Naive thymus-derived CD8-positive, alpha-beta T cell (primary cell): ENCODE data around the gene PHLDB2. TPM values are rescaled to one million over a fixed set of nuclear protein-coding genes. Genes with fewer than 3 reads are reported as not detected.

Experiments used
- ATAC-seq, 2 donors: fragments of 150-1000 bp; cut with Tn5 transposase in 1 of 2; sonication (Bioruptor Pico), chemical (Tn5 transposase) in 1 of 2; 1 replicate in 1 of 2; 2 replicates in 1 of 2; pipeline ENCODE4 v1.10.0; 2021; ENCODE audit warnings: mild to moderate bottlenecking in 2 of 2, moderate library complexity in 2 of 2
- POLR2A ChIA-PET: fragments of 350-600 bp; sonication (Branson Sonifier 250); formaldehyde crosslinking; loops from one replicate; lab custom pipeline; 2021; ENCODE audit warnings: antibody characterized with exemption; lab: Charles Lee
- DNase-seq, 10 donors: peaks; one replicate each; pipeline versions ENCODE4 v3.0.0 to v3.0.0-alpha.2; 2020 to 2022
- H3K27ac Mint-ChIP-seq, 10 donors: one replicate each; pipeline ENCODE4 v1.8.0; 2020 to 2022; ENCODE audit warnings: mild to moderate bottlenecking in 10 of 10, mixed read lengths in 10 of 10, moderate library complexity in 4 of 10, inconsistent platforms in 1 of 10
- H3K27me3 Mint-ChIP-seq, 5 donors: one replicate each; pipeline ENCODE4 v1.8.0; 2021 to 2022; ENCODE audit warnings: mixed read lengths in 5 of 5
- H3K36me3 Mint-ChIP-seq, 3 donors: one replicate each; pipeline ENCODE4 v1.8.0; 2020 to 2022; ENCODE audit warnings: mixed read lengths in 3 of 3, mild to moderate bottlenecking in 2 of 3, inconsistent platforms in 1 of 3
- H3K4me1 Mint-ChIP-seq, 4 donors: one replicate each; pipeline ENCODE4 v1.8.0; 2021 to 2022; ENCODE audit warnings: mixed read lengths in 4 of 4
- H3K4me3 Mint-ChIP-seq, 10 donors: one replicate each; pipeline ENCODE4 v1.8.0; 2020 to 2022; ENCODE audit warnings: mild to moderate bottlenecking in 10 of 10, mixed read lengths in 10 of 10, moderate library complexity in 6 of 10, inconsistent platforms in 1 of 10
- H3K9me3 Mint-ChIP-seq, 9 donors: one replicate each; pipeline ENCODE4 v1.8.0; 2020 to 2022; ENCODE audit warnings: mixed read lengths in 9 of 9, mild to moderate bottlenecking in 3 of 9, inconsistent platforms in 1 of 9, moderate library complexity in 1 of 9
- polyA plus RNA-seq, 3 donors: library from polyadenylated mRNA; unstranded; fragments of 300-500 nt; fragmentation: Illumina TruSeq; gene quantifications; one replicate each; pipeline ENCODE4 v1.2.3, GENCODE V29; 2021
- total RNA-seq, 8 experiments: library from RNA in 2 of 8; stranded (reverse) in 2 of 8; gene quantifications; one replicate each; pipeline ENCODE4 v1.2.3 and lab custom pipeline; 2021 to 2026

The PHLDB2 gene
- total and polyA plus RNA-seq, 5 experiments from 2014 or later = 0.46 to 4.6 (median 2.1) TPM

DNA sequence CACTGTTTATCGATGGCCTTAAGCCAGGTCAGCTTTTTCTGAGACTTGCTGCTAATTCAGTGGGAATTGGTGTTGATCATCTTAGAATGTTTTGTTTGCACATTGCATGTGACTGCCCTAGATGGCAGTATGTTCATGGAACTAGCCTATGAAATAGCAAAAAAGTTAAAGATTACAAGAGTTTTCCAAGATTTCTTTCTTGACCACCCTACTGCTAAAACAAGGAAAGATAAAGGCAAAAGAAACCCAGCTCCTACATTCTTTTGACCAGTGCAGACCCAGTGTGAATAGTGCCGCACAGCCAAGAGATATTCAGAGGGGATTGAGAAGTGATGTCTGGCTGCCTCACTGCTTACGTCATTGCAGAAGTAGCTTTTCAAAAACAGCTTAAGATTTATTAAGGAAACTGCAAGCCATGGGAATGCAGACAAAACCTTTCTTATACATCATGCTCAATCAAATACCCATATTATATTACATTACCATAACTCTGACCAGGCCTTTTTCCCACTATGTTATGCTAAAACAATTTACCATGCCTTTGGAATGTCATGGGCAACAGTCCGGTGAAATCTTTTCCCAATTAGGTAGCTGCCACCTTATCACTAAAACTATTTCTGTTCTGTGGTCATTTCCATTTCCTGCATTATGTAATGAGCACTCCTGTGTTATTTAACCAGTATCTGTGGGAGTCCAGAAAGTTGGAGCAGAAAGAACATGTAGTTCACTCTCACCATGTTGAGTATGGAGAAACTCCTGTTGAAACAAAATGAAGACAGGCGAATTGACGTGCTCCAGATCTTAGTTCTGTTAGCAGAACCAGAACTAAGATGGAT, 6.0 kb downstream of the PHLDB2 start:
- no peak overlapping the region for H3K4me3 Mint-ChIP-seq
- peaks cover 2 to 20% (median 10%) of the 10 kb centered on the region in 4 donors for H3K4me1 Mint-ChIP-seq
- H3K36me3 Mint-ChIP-seq = no peaks in the 10 kb centered on the region
- POLR2A ChIA-PET = interaction anchor here (0.6 to 0.9 kb wide), 3 partner anchors 24 to 204 kb away, joined by 3 to 4 read pairs (median 3); no protein-coding TSS in a partner anchor
- no peak overlapping the region for H3K27ac Mint-ChIP-seq
- ATAC-seq (no peak), DNase-seq (no peak)
- H3K9me3 Mint-ChIP-seq = no peaks in the 10 kb centered on the region
- H3K27me3 Mint-ChIP-seq = peaks cover 0 to 42% (median 6%) of the 10 kb centered on the region in 5 donors

DNA sequence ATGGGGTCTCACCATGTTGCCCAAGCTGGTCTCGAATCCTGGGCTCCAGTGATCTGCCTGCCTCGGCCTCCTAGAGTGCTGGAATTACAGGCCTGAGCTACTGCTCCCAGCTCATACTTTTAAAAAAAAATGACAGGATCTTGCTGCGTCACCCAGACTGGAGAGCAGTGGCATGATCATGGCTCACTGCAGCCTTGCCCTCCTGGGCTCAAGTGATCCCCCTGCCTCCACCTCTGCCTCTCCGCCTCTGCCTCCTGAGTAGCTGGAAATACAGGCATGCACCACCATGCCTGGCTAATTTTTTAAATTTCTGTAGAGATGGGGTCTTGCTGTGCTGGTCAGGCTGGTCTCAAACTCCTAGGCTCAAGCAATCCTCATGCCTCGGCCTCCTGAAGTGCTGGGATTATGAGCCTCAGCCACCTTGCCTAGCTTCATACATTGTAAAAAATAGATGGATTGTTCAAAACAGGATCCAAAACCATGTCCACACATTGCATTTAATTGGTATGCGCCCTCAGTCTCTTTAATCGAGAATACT, 8.9 kb downstream of the PHLDB2 start:
- Mint-ChIP-seq H3K27ac (no peak overlapping the region), H3K4me3 (no peak overlapping the region), H3K4me1 (peaks cover 0 to 9% (median 0%) of the 10 kb centered on the region in 4 donors), H3K27me3 (peaks cover 0 to 16% (median 5%) of the 10 kb centered on the region in 5 donors), H3K9me3 (no peaks in the 10 kb centered on the region), H3K36me3 (no peaks in the 10 kb centered on the region)
- no peak for DNase-seq
- POLR2A ChIA-PET = no interaction called here
- no peak for ATAC-seq

DNA sequence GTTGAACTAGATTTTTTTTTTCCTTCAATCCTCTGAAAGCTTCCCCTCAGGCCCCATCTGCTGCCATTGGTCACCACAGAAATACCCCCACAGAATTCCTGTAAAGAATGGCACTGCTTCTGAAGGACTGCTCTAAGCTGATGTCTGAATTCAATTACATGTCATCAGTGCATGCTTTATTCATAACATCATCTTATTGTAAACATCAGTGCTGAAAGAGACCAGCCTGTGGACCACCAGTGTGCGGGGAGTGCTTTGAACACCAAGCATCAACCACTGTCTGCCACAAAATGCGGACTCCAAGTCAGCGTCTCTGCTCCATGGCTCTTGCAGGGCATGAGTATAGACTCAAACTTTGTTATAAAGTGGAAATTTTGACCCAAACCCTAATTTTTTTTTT, 11.6 kb downstream of the PHLDB2 start:
- no peak overlapping the region for H3K27ac Mint-ChIP-seq
- DNase-seq = no peak
- H3K36me3 Mint-ChIP-seq = no peaks in the 10 kb centered on the region
- no peaks in the 10 kb centered on the region for H3K27me3 Mint-ChIP-seq
- peaks cover 0 to 2% (median 0%) of the 10 kb centered on the region in 9 donors for H3K9me3 Mint-ChIP-seq
- POLR2A ChIA-PET = no interaction called here
- no peak overlapping the region for H3K4me3 Mint-ChIP-seq
- no peak for ATAC-seq
- H3K4me1 Mint-ChIP-seq = no peaks in the 10 kb centered on the region

DNA sequence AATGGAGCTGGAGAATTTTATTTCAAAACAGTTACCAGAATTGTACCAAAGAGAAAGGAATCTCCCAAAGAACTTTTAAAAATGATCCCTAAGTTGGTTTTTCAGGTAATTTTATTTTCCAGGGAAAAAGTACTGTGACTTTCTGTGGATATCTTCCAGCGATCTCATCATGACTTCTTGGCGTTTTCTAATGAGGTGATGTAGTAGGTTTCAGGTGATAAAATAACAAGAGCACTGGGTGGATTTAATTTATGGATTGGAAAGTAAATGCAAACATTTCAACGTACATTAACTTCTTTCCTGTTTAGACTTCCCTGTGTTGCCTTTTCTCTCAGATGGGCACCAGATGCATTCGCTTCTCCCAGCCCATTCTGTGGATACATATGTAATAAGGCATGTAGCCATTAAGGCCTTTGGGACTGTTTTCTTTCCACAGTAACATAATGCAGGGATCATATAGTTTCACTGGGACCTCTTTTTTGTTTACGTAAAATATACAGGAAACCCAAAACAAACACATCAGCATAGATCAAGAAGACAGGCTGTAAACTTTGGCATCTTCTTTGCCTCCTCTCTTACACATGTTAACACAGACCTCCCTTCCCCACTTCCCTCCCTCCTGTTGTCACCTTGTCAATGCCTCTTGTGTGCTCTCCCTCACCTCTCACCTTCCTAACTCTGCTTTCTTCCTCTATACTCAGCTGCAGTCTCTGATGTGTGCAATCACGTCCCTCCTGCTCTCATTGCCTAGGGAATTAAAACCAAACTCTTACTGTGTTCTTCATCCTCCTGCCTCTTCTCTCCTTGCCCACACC, 13.0 kb downstream of the PHLDB2 start:
- no peaks in the 10 kb centered on the region for H3K4me1 Mint-ChIP-seq
- peaks cover 0 to 5% (median 0%) of the 10 kb centered on the region in 3 donors for H3K36me3 Mint-ChIP-seq
- POLR2A ChIA-PET = no interaction called here
- no peak overlapping the region for H3K27ac Mint-ChIP-seq
- no peak for DNase-seq
- ATAC-seq = no peak
- H3K9me3 Mint-ChIP-seq = peaks cover 0 to 5% (median under 1%) of the 10 kb centered on the region in 9 donors
- no peak overlapping the region for H3K4me3 Mint-ChIP-seq
- H3K27me3 Mint-ChIP-seq = no peaks in the 10 kb centered on the region

DNA sequence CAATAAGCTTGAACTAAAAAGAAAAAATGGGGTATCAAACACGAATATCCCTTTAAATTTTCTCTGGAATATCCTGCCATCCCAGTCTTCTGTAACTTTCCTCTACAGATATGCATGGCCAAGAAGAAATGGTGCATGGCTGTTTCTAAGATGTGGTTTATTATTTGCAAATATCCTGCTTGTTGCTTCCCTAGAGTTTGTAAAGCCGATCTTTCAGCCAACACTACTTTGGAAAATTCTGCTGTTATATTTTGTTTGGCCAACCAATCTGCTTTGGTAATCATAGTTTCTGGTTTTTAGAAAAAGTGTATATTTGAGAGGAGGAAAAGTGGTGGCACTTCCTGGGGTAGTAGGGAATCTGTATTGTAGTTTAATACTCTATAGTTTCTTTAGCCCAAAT, 13.9 kb downstream of the PHLDB2 start:
- POLR2A ChIA-PET = no interaction called here
- ATAC-seq (no peak), DNase-seq (no peak)
- Mint-ChIP-seq H3K9me3 (peaks cover 0 to 13% (median 2%) of the 10 kb centered on the region in 9 donors), H3K4me3 (no peak overlapping the region), H3K4me1 (no peaks in the 10 kb centered on the region), H3K36me3 (peaks cover 0 to 8% (median 0%) of the 10 kb centered on the region in 3 donors), H3K27ac (no peak overlapping the region), H3K27me3 (no peaks in the 10 kb centered on the region)

DNA sequence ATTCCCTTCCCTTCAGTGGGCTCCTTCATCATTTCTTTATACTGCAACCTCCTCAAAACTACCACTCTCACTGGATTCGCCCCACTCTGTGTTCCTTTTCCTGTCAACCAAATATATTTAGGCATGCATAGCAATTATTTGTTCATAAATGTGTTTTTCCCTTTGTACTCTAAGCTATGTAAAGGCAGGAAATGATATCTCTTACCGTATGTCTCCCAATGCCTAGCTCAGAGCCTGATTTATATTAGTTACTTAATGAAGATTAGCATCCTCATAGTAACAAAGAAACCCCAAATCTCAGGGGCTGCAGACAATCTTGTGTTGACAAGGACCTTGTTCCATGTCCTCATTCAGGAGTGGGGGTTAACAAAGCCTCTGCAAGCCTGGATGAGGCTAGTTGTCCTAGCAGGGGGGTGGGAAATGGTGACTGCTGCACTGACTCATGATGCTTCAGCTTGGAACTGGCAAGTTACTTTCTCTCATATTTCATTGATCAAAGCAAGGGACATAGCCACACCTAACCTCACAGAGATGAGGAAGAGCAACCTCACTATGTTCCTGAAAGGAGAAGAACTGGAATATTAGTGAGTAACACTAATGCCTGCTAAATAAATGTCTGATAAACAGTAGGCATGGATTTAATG, 15.2 kb downstream of the PHLDB2 start:
- H3K36me3 Mint-ChIP-seq = peaks cover 0 to 11% (median 0%) of the 10 kb centered on the region in 3 donors
- H3K4me3 Mint-ChIP-seq = no peak overlapping the region
- H3K4me1 Mint-ChIP-seq = no peaks in the 10 kb centered on the region
- peaks cover 0 to 17% (median 2%) of the 10 kb centered on the region in 9 donors for H3K9me3 Mint-ChIP-seq
- no peak for DNase-seq
- H3K27ac Mint-ChIP-seq = no peak overlapping the region
- no peaks in the 10 kb centered on the region for H3K27me3 Mint-ChIP-seq
- no peak for ATAC-seq
- POLR2A ChIA-PET = no interaction called here

DNA sequence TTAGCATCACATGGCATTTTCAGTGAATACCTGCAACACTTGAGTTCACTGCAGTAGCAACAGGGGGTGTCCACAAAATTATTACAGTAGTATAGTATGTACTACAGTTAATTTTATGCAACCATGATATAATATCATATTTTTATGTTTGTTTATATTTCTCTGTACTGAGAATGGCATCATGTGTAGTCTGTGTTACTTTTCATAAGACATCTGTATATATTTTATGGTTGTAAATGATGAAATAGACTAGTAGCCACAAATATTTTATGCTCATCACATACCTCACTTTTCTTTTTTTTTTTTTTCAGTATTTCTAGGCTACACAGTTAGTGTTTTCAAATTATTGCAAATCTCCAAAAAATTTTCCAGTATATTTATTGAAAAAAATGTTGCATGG, 22.4 kb downstream of the PHLDB2 start:
- no peaks in the 10 kb centered on the region for H3K27me3 Mint-ChIP-seq
- peaks cover 0 to 28% (median 6%) of the 10 kb centered on the region in 9 donors for H3K9me3 Mint-ChIP-seq
- POLR2A ChIA-PET = no interaction called here
- ATAC-seq = no peak
- H3K27ac Mint-ChIP-seq = no peak overlapping the region
- no peak for DNase-seq
- peaks cover 0 to 7% (median 0%) of the 10 kb centered on the region in 4 donors for H3K4me1 Mint-ChIP-seq
- H3K36me3 Mint-ChIP-seq = peaks cover 0 to 31% (median 6%) of the 10 kb centered on the region in 3 donors
- no peak overlapping the region for H3K4me3 Mint-ChIP-seq

DNA sequence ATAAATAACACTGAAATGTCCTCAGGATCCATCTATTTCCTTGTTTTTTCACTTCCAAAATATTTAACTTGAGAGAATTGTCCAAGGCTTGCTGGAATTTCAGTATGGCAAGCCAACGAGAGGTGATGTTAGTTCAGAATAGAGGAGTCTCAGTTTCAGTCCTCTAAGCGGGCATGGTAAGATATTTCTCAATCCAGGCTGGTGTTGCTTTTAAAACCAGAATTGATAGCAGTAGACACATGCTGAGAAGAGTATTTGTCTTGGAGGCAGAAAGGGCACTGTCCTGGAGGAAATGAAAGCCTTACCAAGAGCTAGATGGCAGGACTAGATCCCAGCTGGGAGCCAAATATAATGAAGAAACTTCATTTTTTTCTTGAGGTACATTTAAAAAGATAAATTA, 23.1 kb downstream of the PHLDB2 start:
- Mint-ChIP-seq H3K9me3 (peaks cover 0 to 21% (median 6%) of the 10 kb centered on the region in 9 donors), H3K36me3 (peaks cover 0 to 25% (median 6%) of the 10 kb centered on the region in 3 donors), H3K4me3 (no peak overlapping the region), H3K27ac (no peak overlapping the region), H3K27me3 (no peaks in the 10 kb centered on the region), H3K4me1 (peaks cover 0 to 7% (median 0%) of the 10 kb centered on the region in 4 donors)
- DNase-seq (no peak), ATAC-seq (no peak)
- POLR2A ChIA-PET = no interaction called here

DNA sequence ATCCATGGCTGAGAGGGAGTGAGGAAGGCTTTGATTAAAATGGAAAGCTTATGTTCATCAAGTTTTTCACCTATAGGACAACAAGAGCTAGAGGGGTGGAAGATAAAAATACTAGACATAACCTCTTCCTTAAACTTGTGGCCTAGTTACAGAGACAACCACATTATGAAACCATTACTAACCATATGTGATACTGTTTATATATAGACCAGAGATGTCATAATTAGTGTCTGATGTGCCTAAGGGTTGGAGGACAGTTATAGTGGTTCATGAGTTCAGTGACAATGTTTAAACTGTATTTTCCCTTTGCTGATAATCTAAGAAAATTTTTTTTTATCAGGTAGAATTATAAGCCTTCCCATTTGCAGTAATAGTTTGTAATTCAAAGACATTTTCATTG, 23.7 kb downstream of the PHLDB2 start:
- H3K27me3 Mint-ChIP-seq = no peaks in the 10 kb centered on the region
- H3K4me1 Mint-ChIP-seq = peaks cover 0 to 7% (median 0%) of the 10 kb centered on the region in 4 donors
- H3K36me3 Mint-ChIP-seq = peaks cover 0 to 23% (median 6%) of the 10 kb centered on the region in 3 donors
- no peak for DNase-seq
- H3K9me3 Mint-ChIP-seq = peaks cover 0 to 16% (median 4%) of the 10 kb centered on the region in 9 donors
- no peak overlapping the region for H3K27ac Mint-ChIP-seq
- H3K4me3 Mint-ChIP-seq = no peak overlapping the region
- POLR2A ChIA-PET = no interaction called here
- ATAC-seq = no peak

DNA sequence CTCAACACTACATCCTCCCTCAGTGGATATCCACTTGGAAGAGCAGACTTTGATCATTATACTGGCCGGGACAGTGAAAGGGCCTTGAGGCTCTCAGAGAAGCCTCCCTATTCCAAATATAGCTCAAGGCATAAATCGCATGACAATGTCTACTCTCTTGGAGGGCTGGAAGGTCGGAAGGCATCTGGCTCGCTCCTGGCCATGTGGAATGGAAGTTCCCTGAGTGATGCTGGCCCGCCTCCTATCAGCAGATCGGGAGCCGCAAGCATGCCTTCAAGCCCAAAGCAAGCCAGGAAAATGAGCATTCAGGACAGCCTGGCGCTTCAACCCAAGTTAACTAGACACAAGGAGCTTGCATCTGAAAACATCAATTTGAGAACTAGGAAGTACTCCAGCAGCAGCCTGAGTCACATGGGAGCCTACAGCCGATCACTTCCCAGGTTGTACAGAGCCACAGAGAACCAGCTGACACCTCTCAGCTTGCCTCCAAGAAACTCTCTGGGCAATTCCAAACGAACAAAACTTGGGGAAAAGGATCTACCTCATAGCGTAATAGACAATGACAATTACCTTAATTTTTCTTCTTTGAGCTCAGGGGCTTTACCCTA, 25.4 kb downstream of the PHLDB2 start:
- H3K36me3 Mint-ChIP-seq = peaks cover 0 to 20% (median 6%) of the 10 kb centered on the region in 3 donors
- H3K27ac Mint-ChIP-seq = no peak overlapping the region
- peaks cover 0 to 11% (median 1%) of the 10 kb centered on the region in 9 donors for H3K9me3 Mint-ChIP-seq
- H3K4me1 Mint-ChIP-seq = peaks cover 0 to 7% (median 0%) of the 10 kb centered on the region in 4 donors
- no peak for DNase-seq
- no peak for ATAC-seq
- POLR2A ChIA-PET = interaction anchor here (0.9 kb wide), 1 partner anchor 9 kb away, joined by 3 read pairs; no protein-coding TSS in a partner anchor
- no peak overlapping the region for H3K4me3 Mint-ChIP-seq
- H3K27me3 Mint-ChIP-seq = no peaks in the 10 kb centered on the region

DNA sequence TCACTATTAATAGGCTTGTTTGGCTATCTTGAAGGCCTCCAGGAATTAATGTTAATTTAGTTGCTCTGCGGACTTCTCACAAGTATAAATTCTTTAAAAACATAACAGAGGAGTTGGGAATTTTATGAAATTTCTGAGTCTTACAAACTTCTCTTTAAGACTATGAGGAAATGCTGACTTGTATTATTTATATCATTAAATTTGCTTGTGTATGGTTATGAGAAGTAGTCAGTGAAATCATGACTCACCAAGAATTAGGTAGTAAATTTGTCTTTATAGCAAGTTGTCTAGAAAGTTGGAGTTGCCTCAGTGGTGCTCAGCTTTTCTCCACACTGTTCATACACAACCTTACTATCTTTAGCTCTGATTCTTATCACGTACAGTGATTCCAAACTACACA, 26.5 kb downstream of the PHLDB2 start:
- H3K27ac Mint-ChIP-seq = no peak overlapping the region
- H3K4me1 Mint-ChIP-seq = peaks cover 0 to 7% (median 0%) of the 10 kb centered on the region in 4 donors
- peaks cover 0 to 7% (median 1%) of the 10 kb centered on the region in 9 donors for H3K9me3 Mint-ChIP-seq
- POLR2A ChIA-PET = no interaction called here
- peaks cover 0 to 20% (median 6%) of the 10 kb centered on the region in 3 donors for H3K36me3 Mint-ChIP-seq
- ATAC-seq = no peak
- H3K4me3 Mint-ChIP-seq = no peak overlapping the region
- DNase-seq = no peak
- H3K27me3 Mint-ChIP-seq = no peaks in the 10 kb centered on the region

DNA sequence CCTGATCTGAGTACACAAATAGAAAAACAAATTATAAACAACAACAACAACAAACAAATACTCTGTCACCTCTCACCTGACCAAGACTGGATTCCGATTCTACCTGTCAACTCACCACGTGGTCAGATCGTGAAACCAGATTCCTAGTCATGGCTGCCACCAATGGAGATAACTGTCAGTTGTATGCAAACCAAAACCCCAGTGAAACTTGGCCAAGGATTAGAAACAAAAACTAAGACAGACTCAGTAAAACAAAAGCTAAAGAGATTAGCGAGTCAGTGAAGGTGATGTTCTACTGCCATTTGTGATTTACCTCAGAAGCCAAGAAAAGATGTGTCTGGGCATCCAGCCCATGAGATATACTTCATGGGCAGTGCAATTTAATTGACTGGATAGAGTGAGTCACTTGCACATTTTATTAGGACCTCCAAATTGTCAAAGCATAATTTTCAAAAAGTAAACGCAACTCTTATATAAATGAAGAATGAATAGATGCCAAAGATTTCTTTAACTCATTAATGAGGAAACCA, 31.1 kb downstream of the PHLDB2 start:
- no peak for ATAC-seq
- Mint-ChIP-seq H3K36me3 (peaks cover 0 to under 1% (median 0%) of the 10 kb centered on the region in 3 donors), H3K4me3 (no peak overlapping the region), H3K4me1 (no peaks in the 10 kb centered on the region), H3K27ac (no peak overlapping the region), H3K27me3 (no peaks in the 10 kb centered on the region), H3K9me3 (no peaks in the 10 kb centered on the region)
- POLR2A ChIA-PET = no interaction called here
- DNase-seq = no peak
